Spleen (tissue), 11 donors: ENCODE results near the gene WDR49. TPM values are rescaled to one million over a fixed set of nuclear protein-coding genes. Genes with fewer than 3 reads are reported as not detected.

Experiments used
- DNase-seq: peaks from one replicate; pipeline ENCODE4 v3.0.0-alpha.2; 2020
- H3K27ac ChIP-seq, 8 donors: fragments of 200-600 bp; sonication (generic) in 7 of 8; 1 replicate in 4 of 8; 2 replicates in 4 of 8; pipeline versions ENCODE4 v1.5.0 to v1.8.0; 2016 to 2021; ENCODE audit warnings: inconsistent platforms in 4 of 8, mild to moderate bottlenecking in 4 of 8, moderate library complexity in 1 of 8
- H3K27me3 ChIP-seq, 7 donors: fragments of 200-600 bp; sonication (generic) in 6 of 7; replicated peaks in 1 of 7; 1 replicate in 4 of 7; 2 replicates in 3 of 7; pipeline versions ENCODE4 v1.5.0 to v1.8.0; 2016 to 2021; ENCODE audit warnings: inconsistent platforms in 3 of 7, mild to moderate bottlenecking in 1 of 7
- H3K36me3 ChIP-seq, 6 donors: fragments of 200-600 bp; sonication (generic) in 5 of 6; 1 replicate in 4 of 6; 2 replicates in 2 of 6; pipeline versions ENCODE4 v1.5.0 to v1.8.0; 2016 to 2021; ENCODE audit warnings: inconsistent platforms in 2 of 6
- H3K4me1 ChIP-seq, 6 donors: fragments of 200-600 bp; sonication (generic) in 5 of 6; 1 replicate in 3 of 6; 2 replicates in 3 of 6; pipeline versions ENCODE4 v1.5.0 to v1.8.0; 2016 to 2021; ENCODE audit warnings: inconsistent platforms in 3 of 6
- H3K4me3 ChIP-seq, 8 donors: fragments of 200-600 bp; sonication (generic) in 7 of 8; 1 replicate in 4 of 8; 2 replicates in 4 of 8; pipeline versions ENCODE4 v1.5.0 to v1.8.0; 2016 to 2021; ENCODE audit warnings: inconsistent platforms in 4 of 8, mild to moderate bottlenecking in 4 of 8, moderate library complexity in 2 of 8
- H3K9me3 ChIP-seq, 8 donors: fragments of 200-600 bp; sonication (generic) in 7 of 8; 1 replicate in 4 of 8; 2 replicates in 4 of 8; pipeline versions ENCODE4 v1.5.0 to v1.8.0; 2016 to 2021; ENCODE audit warnings: inconsistent platforms in 4 of 8
- POLR2A ChIP-seq, 3 donors: fragments of 450-650 bp; IDR thresholded peaks; one replicate each; pipeline ENCODE4 v1.5.1; 2017; ENCODE audit warnings: antibody characterized with exemption in 3 of 3, mild to moderate bottlenecking in 1 of 3
- POLR2AphosphoS5 ChIP-seq, 3 donors: sonication (generic); formaldehyde crosslinking; IDR thresholded peaks; one replicate each; pipeline ENCODE4 v1.5.1; 2017; ENCODE audit warnings: antibody characterized with exemption in 3 of 3
- WGBS, 5 donors: extraction: QIAGEN DNeasy Blood & Tissue Kit in 3 of 5; methylation state at CpG; one replicate each; pipeline versions ENCODE4 v1.1.5 to v1.1.7; 2013 to 2018; 5-methylcytosine and 5-hydroxymethylcytosine counted together
- intact Hi-C: fragments of 100-400 bp; cut with DNase I; formaldehyde crosslinking; loops from one replicate; pipeline ENCODE4 v1.15.0; 2023; ENCODE audit warnings: low total_unique reads
- polyA plus RNA-seq, 3 donors: library from polyadenylated mRNA; stranded (reverse); fragments of 200-250 nt; gene quantifications; one replicate each; pipeline ENCODE4 v1.2.1, GENCODE V29; 2013
- total RNA-seq, 7 donors: library from RNA; depleted of rRNA in 3 of 7; stranded (reverse); fragments of >200 nt in 3 of 7; fragmentation: NEBNext Ultra II Directional in 4 of 7; extraction: Animal tissue kit (Norgen Biotek cat#: 25700) in 4 of 7; gene quantifications; one replicate each; pipeline versions ENCODE4 v1.1.0 to v1.2.1, GENCODE V29; 2016 to 2021
- TF ChIP-seq, protein P1 (sequence below), 11 experiments: fragments of 200-600 bp in 7 of 11; fragments of 450-650 bp in 4 of 11; sonication (generic) in 4 of 11; IDR thresholded peaks in 8 of 11; conservative IDR thresholded peaks in 3 of 11; 1 replicate in 7 of 11; 2 replicates in 4 of 11; pipeline versions ENCODE4 v1.4.0 to v1.8.0; 2016 to 2021; ENCODE audit warnings: antibody characterized with exemption in 11 of 11, inconsistent platforms in 4 of 11, mild to moderate bottlenecking in 1 of 11
- donor health status: healthy with polysubstance abuse.
- donor health status: DM: no; HTN: no; CAD: no; lungs with moderate emphysema.
- donor health status: DM: no; HTN: no; CAD: no.
- donor health status: Bipolar disorder and iron deficiency.
- donor health status: healthy.
- donor health status: DM: no; HTN: no; CAD: no.
- donor health status: DM: yes; HTN: yes; CAD: no.

WDR49 gene
- total and polyA plus RNA-seq, 10 donors = 0.04 to 10.6 (median 1.4) TPM

DNA sequence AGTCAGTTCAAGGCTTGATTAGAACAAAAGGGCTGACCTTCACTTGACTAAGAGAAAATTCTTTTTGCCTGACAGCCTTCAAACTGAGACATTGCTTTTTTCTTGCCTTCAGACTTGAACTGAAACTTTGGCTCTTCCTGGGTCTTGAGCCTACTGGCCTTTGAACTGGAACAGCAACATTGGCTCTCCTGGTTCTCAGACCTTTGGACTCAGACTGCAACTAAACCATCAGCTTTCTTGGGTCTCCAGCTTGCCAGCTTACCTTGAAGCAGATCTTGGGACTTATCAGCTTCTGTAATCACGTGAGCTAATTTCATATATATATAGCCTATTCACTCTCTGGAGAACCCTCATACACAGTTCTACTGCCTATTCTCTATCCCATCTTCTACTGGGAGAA lies 19.5 kb upstream of the WDR49 start:
- Histone ChIP-seq H3K9me3 (peaks cover 0 to 32% (median 30%) of the 10 kb centered on the region in 8 donors), H3K36me3 (peaks cover 0 to 60% (median 28%) of the 10 kb centered on the region in 6 donors), H3K27ac (no peak overlapping the region), H3K4me3 (no peak overlapping the region), H3K27me3 (no peaks in the 10 kb centered on the region), H3K4me1 (peaks cover 0 to 7% (median 0%) of the 10 kb centered on the region in 6 donors)
- DNase-seq = no peak
- 90 to 100% (median 96%) methylated on average over 1 of the region's 1 CpG for WGBS, 5 donors
- TF ChIP-seq POLR2A (IDR thresholded peaks at IDR 0.05) (no peak), POLR2AphosphoS5 (IDR thresholded peaks at IDR 0.05) (no peak)
- TF ChIP-seq, protein P1, sequence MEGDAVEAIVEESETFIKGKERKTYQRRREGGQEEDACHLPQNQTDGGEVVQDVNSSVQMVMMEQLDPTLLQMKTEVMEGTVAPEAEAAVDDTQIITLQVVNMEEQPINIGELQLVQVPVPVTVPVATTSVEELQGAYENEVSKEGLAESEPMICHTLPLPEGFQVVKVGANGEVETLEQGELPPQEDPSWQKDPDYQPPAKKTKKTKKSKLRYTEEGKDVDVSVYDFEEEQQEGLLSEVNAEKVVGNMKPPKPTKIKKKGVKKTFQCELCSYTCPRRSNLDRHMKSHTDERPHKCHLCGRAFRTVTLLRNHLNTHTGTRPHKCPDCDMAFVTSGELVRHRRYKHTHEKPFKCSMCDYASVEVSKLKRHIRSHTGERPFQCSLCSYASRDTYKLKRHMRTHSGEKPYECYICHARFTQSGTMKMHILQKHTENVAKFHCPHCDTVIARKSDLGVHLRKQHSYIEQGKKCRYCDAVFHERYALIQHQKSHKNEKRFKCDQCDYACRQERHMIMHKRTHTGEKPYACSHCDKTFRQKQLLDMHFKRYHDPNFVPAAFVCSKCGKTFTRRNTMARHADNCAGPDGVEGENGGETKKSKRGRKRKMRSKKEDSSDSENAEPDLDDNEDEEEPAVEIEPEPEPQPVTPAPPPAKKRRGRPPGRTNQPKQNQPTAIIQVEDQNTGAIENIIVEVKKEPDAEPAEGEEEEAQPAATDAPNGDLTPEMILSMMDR (IDR thresholded peaks at IDR 0.05 in 8 of 11, conservative IDR thresholded peaks at IDR 0.05 in 3 of 11) = no peak
- intact Hi-C loops = no loop called here

DNA sequence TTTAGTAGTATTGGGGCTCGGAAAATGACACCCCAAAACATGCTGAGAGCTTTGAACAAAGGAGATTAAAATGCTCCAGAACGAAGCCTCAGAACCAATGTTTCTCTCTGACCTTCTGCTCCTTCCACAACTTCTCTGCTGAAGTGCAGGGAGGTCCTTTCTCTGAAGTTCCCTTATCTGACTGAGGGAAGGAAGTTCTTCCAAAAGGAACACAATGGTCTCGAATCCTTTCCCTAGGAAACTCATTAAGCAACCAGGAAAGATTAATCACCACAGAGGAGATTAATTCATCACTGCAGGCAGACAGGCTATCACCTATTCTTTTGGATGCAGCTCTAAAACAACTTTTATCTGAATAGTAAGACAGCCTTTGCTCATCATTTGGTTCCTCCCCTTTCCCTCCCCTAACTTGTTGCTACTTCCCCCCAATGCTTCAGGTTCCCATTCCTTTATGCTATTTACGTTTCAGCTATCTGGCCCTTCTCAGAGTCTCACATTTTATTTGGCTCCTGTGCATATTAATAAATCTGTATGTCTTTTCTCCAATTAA lies 18.2 kb upstream of the WDR49 start:
- 63 to 83% (median 74%) methylated on average over 4 of the region's 4 CpGs for WGBS, 5 donors
- peaks cover 0 to 54% (median 27%) of the 10 kb centered on the region in 6 donors for H3K36me3 ChIP-seq
- intact Hi-C loops = no loop called here

DNA sequence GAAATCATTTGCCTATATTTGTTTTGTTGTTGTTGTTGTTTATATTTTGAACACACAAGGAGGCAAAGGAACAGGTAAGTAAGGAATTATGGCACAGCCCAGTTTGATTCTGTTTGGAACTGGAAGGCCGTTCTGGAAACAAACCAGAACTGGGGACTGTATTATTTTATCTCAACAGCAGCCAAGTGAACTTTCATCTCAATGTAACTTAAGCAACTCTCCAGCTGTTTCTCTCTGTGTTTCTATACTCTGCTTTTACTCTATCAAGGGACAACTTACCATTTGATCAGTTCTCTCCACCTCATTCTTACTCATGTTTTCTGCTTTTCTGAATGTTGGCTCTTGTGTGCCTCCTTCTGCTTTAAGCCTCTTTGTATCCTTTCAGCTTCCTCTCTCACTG lies 16.0 kb upstream of the WDR49 start:
- TF ChIP-seq, protein P1 (IDR thresholded peaks at IDR 0.05 in 8 of 11, conservative IDR thresholded peaks at IDR 0.05 in 3 of 11) = no peak
- TF ChIP-seq POLR2A (IDR thresholded peaks at IDR 0.05) (no peak), POLR2AphosphoS5 (IDR thresholded peaks at IDR 0.05) (no peak)
- DNase-seq = no peak
- 86 to 98% (median 97%) methylated on average over 1 of the region's 1 CpG for WGBS, 5 donors
- intact Hi-C loops = no loop called here
- Histone ChIP-seq H3K9me3 (peaks cover 0 to 11% (median 5%) of the 10 kb centered on the region in 8 donors), H3K27ac (no peak overlapping the region), H3K36me3 (peaks cover 0 to 32% (median 7%) of the 10 kb centered on the region in 6 donors), H3K4me3 (no peak overlapping the region), H3K4me1 (peaks cover 0 to 7% (median 0%) of the 10 kb centered on the region in 6 donors), H3K27me3 (no peaks in the 10 kb centered on the region)

More for the DNA sequence above, 18.2 kb upstream of the WDR49 start:
- peaks cover 0 to 7% (median 0%) of the 10 kb centered on the region in 6 donors for H3K4me1 ChIP-seq
- H3K4me3 ChIP-seq = no peak overlapping the region
- TF ChIP-seq, protein P1 (IDR thresholded peaks at IDR 0.05 in 8 of 11, conservative IDR thresholded peaks at IDR 0.05 in 3 of 11) = no peak
- TF ChIP-seq POLR2A (IDR thresholded peaks at IDR 0.05) = no peak
- H3K27ac ChIP-seq = no peak overlapping the region
- peaks cover 0 to 32% (median 26%) of the 10 kb centered on the region in 8 donors for H3K9me3 ChIP-seq
- H3K27me3 ChIP-seq = no peaks in the 10 kb centered on the region
- no peak for DNase-seq

DNA sequence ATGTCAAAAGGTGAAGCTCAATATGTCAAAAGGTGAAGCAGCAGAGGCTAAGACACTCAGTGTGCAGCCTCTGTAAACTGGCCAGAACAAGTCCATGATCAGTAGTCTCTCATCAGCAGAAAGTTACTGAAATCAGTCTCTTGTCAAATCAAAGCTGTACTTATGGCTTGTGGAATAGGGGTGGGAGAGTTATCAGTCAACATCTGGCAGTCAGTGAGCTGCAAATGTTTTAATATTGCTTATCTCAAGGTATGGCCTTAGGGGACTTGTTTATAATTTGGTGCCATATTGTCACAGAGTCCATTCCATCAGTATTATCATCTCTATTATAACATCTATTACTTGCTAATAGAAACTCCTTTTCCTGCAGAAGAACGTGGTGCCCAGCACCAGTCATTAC lies 14.9 kb upstream of the WDR49 start:
- H3K36me3 ChIP-seq = peaks cover 0 to 21% (median 3%) of the 10 kb centered on the region in 6 donors
- DNase-seq = no peak
- intact Hi-C loops = no loop called here
- no peaks in the 10 kb centered on the region for H3K27me3 ChIP-seq
- 89 to 96% (median 94%) methylated on average over 1 of the region's 1 CpG for WGBS, 5 donors
- H3K27ac ChIP-seq = no peak overlapping the region
- no peak overlapping the region for H3K4me3 ChIP-seq
- H3K9me3 ChIP-seq = peaks cover 0 to 8% (median 3%) of the 10 kb centered on the region in 8 donors
- no peak for TF ChIP-seq POLR2A (IDR thresholded peaks at IDR 0.05)
- TF ChIP-seq POLR2AphosphoS5 (IDR thresholded peaks at IDR 0.05) = no peak
- TF ChIP-seq, protein P1 (IDR thresholded peaks at IDR 0.05 in 8 of 11, conservative IDR thresholded peaks at IDR 0.05 in 3 of 11) = no peak
- peaks cover 0 to 7% (median 0%) of the 10 kb centered on the region in 6 donors for H3K4me1 ChIP-seq
